Tongue (tissue), 3 donors: ENCODE results near the gene HACD3. TPM values are rescaled to one million over a fixed set of nuclear protein-coding genes. Genes with fewer than 3 reads are reported as not detected.
A peak's percentile ranks its signal among the peaks of the same experiment; 100 is the strongest.
"Not testable (repeated sequence)": the region's sequence is repeated elsewhere in the genome, so short reads cannot be mapped to it uniquely, and the experiment has no call there.

Experiments used
- DNase-seq: peaks from one replicate; pipeline ENCODE4 v3.0.0-alpha.2; 2015
- small RNA-seq: library from RNA; depleted of rRNA; stranded (forward); fragments of <200 nt; gene quantifications from one replicate; pipeline ENCODE3, GENCODE V24; 2014; ENCODE audit warnings: low replicate concordance
- total RNA-seq: library from RNA; depleted of rRNA; stranded (reverse); fragments of >200 nt; gene quantifications from one replicate; pipeline ENCODE4 v1.2.3, GENCODE V29; 2014

HACD3 gene
- total RNA-seq, 1 donor from 2014 or later, result 50.7 TPM

DNA sequence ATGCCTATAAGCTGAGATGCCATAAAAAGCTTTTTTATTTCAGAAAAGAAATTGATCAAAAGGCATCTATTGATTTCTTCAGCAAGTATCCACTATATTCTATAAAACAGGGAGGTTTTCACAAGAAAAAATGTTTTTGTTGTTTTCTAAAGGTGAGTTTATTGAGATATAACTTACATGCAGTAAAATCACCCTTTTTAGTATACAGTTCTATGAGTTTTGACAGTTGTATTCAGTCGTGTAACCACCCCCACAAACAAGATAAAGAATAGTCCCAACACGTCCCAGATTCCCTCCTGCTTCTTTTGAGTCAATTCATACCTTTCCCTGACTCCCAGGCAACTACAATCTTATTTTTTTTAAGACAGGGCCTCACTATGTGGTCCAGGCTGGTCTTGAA lies 72.9 kb downstream of the HACD3 start:
- no peak for DNase-seq

DNA sequence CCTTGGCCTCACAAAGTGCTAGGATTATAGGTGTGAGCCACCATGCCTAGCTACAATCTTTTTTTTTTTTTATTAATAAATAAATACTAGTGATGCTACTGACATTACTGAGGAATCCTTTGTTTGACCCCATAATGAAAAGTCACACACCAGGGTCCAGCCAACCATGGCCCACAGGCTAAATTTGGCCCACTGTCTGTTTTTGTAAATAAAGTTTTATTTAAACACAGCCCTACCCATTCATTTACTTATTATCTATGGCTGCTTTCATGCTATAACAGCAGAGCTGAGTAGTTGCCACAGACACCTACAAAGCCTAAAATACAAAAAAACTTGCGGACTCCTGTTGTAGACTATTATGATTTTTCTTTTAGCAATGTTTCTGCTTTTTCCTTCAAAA lies 73.3 kb downstream of the HACD3 start:
- no peak for DNase-seq

DNA sequence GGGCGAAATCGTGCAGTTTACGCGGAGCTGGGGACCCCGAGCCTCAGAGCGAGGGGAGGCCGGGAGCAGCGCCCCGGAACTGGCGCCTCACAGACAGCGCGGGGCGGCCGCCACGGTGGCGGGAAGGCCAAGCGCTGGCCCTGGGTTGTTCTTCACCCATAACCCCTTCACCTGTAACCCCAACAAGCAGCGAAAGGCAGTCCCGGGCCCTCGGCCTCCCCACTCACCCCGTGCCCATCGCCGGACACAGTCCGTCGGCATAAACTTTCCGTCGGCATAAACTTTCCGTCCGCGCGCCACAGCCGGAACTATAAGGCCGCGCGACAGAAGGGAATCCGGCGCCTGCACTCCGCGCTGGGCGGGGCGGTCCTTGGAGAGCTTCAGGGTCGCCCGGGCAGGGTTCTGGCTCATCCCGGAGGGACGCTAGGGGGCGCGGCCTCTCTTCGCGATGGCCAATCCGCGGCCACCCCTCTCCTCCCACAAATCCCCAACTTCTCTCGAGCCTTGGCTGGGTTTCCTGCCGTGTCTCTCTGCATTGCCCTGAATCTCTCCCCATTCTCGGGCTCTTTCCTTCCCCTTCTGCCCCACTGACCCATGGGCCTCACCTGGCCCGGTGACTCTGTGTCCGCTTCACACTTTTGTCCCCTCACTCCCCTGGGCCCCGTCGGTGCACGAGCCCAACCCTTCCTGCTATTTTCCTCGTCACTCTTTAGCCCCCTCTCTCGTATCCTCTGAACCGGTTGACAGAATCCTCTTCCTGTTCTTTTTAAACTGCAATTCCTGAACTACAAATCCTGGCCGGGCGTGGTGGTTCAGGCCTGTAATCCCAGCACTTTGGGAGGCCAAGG lies 80.8 kb downstream of the HACD3 start, which contains the start of gene INTS14:
TSS of gene INTS14 (minus strand) at position 261 of the 848 bp plus-strand sequence. CDS start 3,751 bp downstream, outside the sequence.
- peak; percentile 99 for DNase-seq

DNA sequence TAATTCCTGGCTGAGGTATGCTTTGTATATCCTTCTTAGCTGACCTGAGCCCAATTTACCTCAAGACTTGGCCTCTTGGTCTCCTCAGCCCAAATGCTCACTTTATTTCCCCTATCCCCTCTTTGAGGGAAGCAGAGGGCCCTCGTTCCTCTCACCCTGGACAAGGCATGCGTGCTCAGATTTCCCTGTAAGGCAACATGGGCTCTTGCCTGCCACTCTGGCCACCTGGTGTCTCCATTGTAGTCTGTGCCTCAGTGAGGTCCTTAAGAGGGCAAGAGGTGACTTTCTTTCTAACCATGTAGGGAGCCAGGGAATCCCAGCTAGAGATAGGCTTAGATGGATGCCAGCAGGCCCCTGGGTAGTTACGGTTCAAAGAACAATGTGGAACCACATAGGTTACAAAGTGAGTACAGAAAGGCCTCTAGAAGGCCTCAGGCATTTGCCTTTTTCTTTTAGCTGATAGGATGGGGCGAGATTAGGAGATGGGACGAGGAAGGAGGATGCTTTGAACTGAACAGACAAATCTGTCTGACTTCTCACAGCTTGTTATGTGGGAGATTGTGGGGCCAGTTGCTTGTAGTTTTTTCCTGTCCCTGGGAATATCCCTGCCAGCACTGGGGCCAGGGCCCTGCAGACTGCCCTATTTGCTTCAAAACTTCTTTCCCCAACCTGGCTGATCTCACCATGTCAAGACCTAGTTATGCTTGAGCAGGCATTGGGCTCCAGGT lies 81.8 kb downstream of the HACD3 start:
- DNase-seq, result peak; percentile 2

DNA sequence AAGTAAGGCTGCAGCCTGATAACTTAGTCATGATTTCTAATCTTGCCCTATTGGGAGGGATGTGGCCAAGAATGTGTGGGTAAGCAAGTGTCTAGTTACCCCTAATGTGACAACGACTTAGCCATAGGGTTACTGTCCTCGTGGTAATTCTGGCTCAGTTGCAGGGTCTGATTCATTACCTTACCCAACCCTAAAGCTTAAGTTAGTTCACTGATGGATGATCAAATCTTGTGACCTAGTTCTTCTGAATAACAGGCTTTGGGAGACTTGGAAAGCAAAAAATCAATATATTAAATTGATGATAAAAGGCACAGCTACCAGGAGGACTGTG lies 82.3 kb downstream of the HACD3 start:
- DNase-seq, result no peak

DNA sequence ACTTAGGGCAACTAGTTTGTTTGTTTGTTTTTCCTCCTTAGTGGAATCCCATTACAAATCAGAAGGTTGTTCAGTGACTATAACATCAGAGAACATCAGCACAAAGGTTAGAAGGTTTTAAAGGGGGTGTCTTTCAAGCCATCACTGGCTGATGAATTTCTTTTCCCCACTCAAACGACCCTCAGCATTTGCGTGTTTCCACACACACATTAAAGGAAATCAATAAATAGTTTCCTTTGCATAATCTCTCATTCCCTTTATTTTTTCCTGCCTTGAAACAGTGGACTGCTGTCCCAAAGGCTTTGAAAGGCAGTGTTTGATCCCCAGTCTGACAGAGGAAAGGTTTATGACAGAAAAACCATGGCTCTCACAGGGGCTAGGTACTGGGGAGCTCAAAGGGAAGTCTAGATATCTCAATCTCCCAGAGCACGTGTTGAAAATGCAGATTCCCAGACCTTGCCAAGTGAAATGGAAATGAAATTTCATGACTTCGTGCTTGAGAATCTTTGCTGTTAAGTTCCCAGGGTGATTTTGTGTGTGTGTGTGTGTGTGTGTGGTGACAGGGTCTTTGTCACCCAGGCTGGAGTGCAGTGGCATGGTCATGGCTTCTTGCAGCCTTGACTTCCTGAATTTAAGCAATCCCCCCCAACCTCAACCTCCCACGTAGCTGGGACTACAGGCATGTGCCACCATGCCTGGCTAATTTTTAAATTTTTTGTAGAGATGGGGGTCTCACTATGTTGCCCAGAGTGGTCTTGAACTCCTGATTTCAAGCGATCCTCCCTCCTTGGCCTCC lies 82.9 kb downstream of the HACD3 start:
- no peak for DNase-seq

DNA sequence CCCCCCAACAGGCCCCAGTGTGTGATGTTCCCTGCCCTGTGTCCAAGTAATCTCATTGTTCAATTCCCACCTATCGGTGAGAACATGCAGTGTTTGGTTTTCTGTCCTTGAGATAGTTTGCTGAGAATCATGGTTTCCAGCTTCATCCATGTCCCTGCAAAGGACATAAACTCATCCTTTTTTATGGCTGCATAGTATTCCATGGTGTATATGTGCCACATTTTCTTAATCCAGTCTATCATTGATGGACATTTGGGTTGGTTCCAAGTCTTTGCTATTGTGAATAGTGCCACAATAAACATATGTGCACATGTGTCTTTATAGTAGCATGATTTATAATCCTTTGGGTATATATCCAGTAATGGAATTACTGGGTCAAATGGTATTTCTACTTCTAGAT lies 85.6 kb downstream of the HACD3 start:
- DNase-seq, result not testable (repeated sequence)

DNA sequence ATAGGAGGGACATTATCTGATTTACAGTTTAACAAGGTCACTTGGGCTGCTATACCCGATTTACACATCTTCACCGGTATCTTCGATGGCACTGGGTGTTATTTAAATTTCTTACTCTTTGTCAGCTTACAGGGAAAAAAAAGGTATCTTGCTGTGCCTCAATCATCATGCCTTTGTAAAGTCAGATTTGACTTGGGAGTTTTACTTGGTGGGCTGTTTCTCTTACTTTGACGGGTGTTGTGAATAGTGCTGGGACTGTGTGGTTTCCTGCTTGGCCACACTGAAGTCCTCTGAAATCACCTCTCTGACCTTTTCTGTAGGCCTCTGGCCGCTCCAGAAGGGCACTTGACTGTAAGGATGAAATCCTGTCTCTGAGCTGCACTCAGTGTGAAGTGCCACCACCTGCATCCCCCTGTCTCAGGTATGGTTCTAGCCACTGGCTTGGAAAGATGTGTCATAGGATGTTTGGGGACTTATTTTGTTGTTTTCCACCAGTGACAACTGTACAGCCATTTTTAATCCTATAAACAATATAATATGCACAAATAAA lies 88.4 kb downstream of the HACD3 start:
- DNase-seq, result no peak

DNA sequence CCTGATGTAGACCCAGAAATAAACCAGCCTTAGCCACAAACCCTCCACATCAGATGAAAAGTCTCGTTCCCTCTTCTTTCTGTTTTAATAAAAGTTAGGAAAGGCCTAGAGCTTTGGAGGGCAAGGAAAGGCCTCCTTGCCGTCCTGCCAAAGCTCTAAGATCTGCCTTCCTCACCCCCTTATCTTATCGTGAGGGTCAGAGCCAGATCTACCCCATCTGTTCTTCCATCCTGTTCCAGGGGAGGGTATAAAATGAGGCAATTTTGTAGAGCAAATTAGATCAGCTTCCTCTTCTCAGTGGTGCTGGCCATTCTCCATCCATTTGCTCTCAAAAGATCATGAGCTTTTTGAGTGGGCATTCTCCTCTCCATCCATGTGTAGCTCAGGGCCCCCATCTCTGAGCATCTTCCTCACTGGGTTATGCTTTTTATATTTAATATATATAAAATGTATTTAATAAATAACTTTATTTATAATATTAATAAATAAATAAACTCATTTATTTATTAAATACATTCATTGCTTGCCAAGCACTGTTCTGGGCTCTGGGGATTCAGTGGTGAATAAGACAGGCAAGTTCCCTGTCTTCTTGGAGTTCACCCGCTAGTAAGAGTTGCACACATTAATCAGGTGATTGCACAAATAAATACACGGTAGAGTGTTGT lies 89.5 kb downstream of the HACD3 start:
- no peak for DNase-seq

DNA sequence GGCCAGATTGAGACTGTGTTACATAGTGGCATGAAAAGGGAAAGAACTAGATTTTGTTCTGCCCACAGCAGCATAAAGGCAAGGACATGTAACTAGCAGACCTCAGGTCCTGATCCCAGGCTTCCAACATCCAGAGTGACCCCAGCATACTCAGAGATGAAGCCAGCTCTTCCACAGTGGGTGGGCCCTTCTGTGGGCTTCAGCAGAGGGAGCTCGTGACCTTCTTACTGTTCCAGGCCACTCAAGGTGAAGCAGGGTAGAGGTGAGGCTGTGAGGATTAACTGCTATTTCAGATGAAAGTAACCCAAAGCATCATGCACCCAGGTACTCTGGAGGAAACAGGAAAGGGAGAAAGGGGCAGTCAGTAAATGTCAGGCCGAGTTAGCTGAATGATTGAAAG lies 90.6 kb downstream of the HACD3 start:
- DNase-seq, result no peak

DNA sequence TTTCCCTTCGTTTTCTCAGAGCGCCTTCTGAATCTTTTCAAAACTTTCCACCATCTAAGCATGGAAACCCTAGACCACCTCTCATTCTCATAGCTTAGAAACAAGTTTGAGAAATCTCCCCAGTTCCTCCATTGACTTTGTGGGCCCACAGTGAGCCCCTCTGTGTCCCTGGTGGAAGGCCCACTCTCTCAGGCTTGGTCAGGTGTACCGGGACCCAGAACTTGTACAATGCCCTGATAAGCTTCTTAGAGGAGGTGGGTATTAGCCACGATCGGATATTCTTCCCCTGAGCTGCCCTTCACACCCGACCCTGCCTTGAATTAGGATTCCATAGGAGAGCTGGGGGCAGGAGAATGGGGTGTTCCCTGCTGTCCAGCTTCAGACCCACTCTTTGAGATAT lies 91.4 kb downstream of the HACD3 start, which contains the start of gene SLC24A1:
TSS of gene SLC24A1 (plus strand) at position 301 of the 400 bp plus-strand sequence. CDS start 2,143 bp downstream, outside the sequence.
- DNase-seq, result no peak

DNA sequence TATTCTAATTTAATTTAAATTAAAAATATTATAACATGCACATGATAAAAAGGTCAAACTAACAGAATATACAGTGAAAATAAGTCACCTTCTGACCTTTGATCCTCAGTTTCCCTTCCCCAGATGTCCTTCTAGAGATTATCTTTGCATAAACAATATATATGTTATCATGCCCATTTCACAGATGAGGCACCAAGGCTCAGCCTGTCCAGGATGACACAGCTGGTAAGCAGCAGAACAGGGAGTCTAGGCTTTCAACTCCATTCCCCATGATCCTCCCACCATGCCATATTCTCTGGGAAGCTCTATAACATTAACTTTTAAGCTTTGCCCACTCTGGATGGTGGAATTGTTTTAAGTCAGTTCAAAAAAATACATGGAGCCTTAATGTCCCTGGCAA lies 92.8 kb downstream of the HACD3 start:
- no peak for DNase-seq

DNA sequence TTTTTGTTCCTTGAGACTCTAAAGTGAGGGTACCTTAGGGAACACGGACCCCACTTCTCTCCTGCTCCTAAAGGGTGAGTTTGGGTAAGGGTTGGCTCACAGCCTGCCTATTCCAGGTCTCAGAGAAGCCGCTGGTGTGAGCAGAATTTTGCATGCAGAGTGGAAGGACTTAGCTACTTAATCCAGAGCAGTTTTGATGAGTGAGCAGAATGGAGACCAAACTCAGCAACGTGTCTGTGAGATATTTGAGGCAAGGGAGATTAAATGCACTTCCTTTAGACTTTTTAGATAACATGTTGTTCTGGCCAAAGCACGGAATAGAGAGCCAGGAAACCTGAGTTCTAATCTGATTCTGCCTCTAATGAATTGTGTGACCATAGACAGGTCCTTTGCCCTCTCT lies 96.6 kb downstream of the HACD3 start:
- DNase-seq, result no peak

Small RNA genes within 50 kb of the gene (small RNA-seq; reads per million reads assigned to genes)
- gene RF00019 (not detected), gene RNU6-19P (not detected)

Other genes with a start within 250 kb of the HACD3 start
- 8.7 TPM for gene PARP16, start 243.6 kb upstream of the HACD3 start, total RNA-seq
- not detected for gene RNU5A-1, start 234.4 kb upstream of the HACD3 start, total RNA-seq
- gene RNU5B-1, start 225.8 kb upstream of the HACD3 start, total RNA-seq, result not detected
- gene IGDCC3, start 152.5 kb upstream of the HACD3 start, total RNA-seq, result 1.7 TPM
- gene IGDCC4, start 107.5 kb upstream of the HACD3 start, total RNA-seq, result 54.8 TPM
- 50.0 TPM for gene DPP8, start 12.8 kb upstream of the HACD3 start, total RNA-seq
- gene INTS14, start 80.7 kb downstream of the HACD3 start, total RNA-seq, result 26.8 TPM
- 5.1 TPM for gene SLC24A1, start 91.5 kb downstream of the HACD3 start, total RNA-seq